H1 (cell line): ENCODE results near the gene DENND2C. TPM values are rescaled to one million over a fixed set of nuclear protein-coding genes. Genes with fewer than 3 reads are reported as not detected.

Experiments used
- CTCF ChIA-PET: fragments of 300-600 bp; sonication (Branson Sonifier 250); formaldehyde crosslinking; loops from one replicate; lab custom pipeline; 2021; ENCODE audit not compliant: partially characterized antibody; lab: Charles Lee
- POLR2A ChIA-PET: fragments of 300-600 bp; sonication (Branson Sonifier 250); formaldehyde crosslinking; loops from one replicate; lab custom pipeline; 2021; ENCODE audit warnings: inconsistent platforms; ENCODE audit not compliant: partially characterized antibody; lab: Charles Lee
- DNase-seq, 2 experiments: peaks; one replicate each; pipeline versions ENCODE4 v3.0.0 to v3.0.0-alpha.2; 2010 to 2022; ENCODE audit warnings: low spot score in 2 of 2, low read depth in 1 of 2, mixed read lengths in 1 of 2
- FAIRE-seq: peaks from 2 replicates; lab custom pipeline; 2011; peaks lifted over from hg19 to GRCh38; lab: Jason Lieb, UNC
- H2AFZ ChIP-seq: 2 replicates; pipeline ENCODE4 v1.8.1; 2012; ENCODE audit warnings: low read length, inconsistent platforms
- H2AK5ac ChIP-seq: 2 replicates; pipeline ENCODE4 v1.6.1; 2013; ENCODE audit warnings: low read depth, low read length
- H2BK120ac ChIP-seq: replicated peaks from 2 replicates; pipeline ENCODE3; 2013; ENCODE audit warnings: low read depth, low read length, inconsistent platforms
- H2BK12ac ChIP-seq: 2 replicates; pipeline ENCODE4 v1.6.1; 2013; ENCODE audit warnings: low read depth, low read length
- H2BK15ac ChIP-seq: 2 replicates; pipeline ENCODE4 v1.6.1; 2013; ENCODE audit warnings: low read length
- H2BK20ac ChIP-seq: 2 replicates; pipeline ENCODE4 v1.6.1; 2013; ENCODE audit warnings: low read length
- H2BK5ac ChIP-seq: 2 replicates; pipeline ENCODE4 v1.6.1; 2013; ENCODE audit warnings: low read depth, low read length
- H3K14ac ChIP-seq: 2 replicates; pipeline ENCODE4 v1.6.1; 2013; ENCODE audit warnings: inconsistent platforms; ENCODE audit not compliant: insufficient read length
- H3K18ac ChIP-seq: 2 replicates; pipeline ENCODE4 v1.6.1; 2013; ENCODE audit warnings: low read length; ENCODE audit errors: extremely low read depth
- H3K23ac ChIP-seq: 2 replicates; pipeline ENCODE4 v1.6.1; 2013; ENCODE audit warnings: inconsistent platforms; ENCODE audit not compliant: insufficient read length
- H3K23me2 ChIP-seq: 2 replicates; pipeline ENCODE4 v1.6.1; 2013; ENCODE audit warnings: low read depth, low read length
- H3K27ac ChIP-seq: 2 replicates; pipeline ENCODE4 v1.6.1; 2011; ENCODE audit warnings: low read depth, low read length, inconsistent platforms
- H3K27me3 ChIP-seq, 4 experiments: replicated peaks in 1 of 4; 1 replicate in 1 of 4; 2 replicates in 3 of 4; pipeline versions ENCODE4 v1.6.1 to v1.8.1; 2011 to 2013; ENCODE audit warnings: low read length in 3 of 4, mild to moderate bottlenecking in 3 of 4, inconsistent platforms in 2 of 4, mixed read lengths in 2 of 4, moderate library complexity in 1 of 4; ENCODE audit not compliant: control insufficient read depth in 3 of 4, insufficient read depth in 3 of 4; ENCODE audit errors: extremely low read depth in 1 of 4
- H3K36me3 ChIP-seq, 4 experiments: 2 replicates each; pipeline versions ENCODE4 v1.6.1 to v1.8.1; 2011 to 2013; ENCODE audit warnings: mild to moderate bottlenecking in 4 of 4, low read length in 3 of 4, moderate library complexity in 2 of 4, control low read depth in 1 of 4, inconsistent platforms in 1 of 4; ENCODE audit not compliant: insufficient read depth in 4 of 4, control insufficient read depth in 2 of 4
- H3K4ac ChIP-seq: replicated peaks from 2 replicates; pipeline ENCODE3; 2013; ENCODE audit warnings: low read length, low read depth, mixed read lengths, inconsistent platforms; ENCODE audit not compliant: insufficient read length
- H3K4me1 ChIP-seq, 4 experiments: replicated peaks in 1 of 4; 1 replicate in 1 of 4; 2 replicates in 3 of 4; pipeline versions ENCODE4 v1.6.1 to v1.8.1; 2011 to 2013; ENCODE audit warnings: low read length in 3 of 4, inconsistent platforms in 2 of 4, mixed read lengths in 1 of 4; ENCODE audit not compliant: insufficient read depth in 4 of 4, control insufficient read depth in 3 of 4
- H3K4me2 ChIP-seq, 2 experiments: 2 replicates each; pipeline versions ENCODE4 v1.6.1 to v1.8.1; 2011 to 2013; ENCODE audit warnings: low read depth in 2 of 2, low read length in 2 of 2, control low read depth in 1 of 2, inconsistent platforms in 1 of 2, mild to moderate bottlenecking in 1 of 2; ENCODE audit not compliant: insufficient read depth in 1 of 2
- H3K4me3 ChIP-seq, 4 experiments: fragments of 200-600, 300-600 bp in 1 of 4; sonication (generic), shearing (Covaris generic), sonication (Bioruptor Twin) in 1 of 4; 2 replicates each; pipeline versions ENCODE4 v1.5.1 to v1.8.1; 2011 to 2016; ENCODE audit warnings: low read length in 4 of 4, low read depth in 3 of 4, control low read depth in 2 of 4, inconsistent platforms in 2 of 4, mild to moderate bottlenecking in 2 of 4, mixed read lengths in 1 of 4, moderate library complexity in 1 of 4; ENCODE audit not compliant: insufficient read depth in 2 of 4; ENCODE audit errors: extremely low read depth in 1 of 4
- H3K56ac ChIP-seq: replicated peaks from 2 replicates; pipeline ENCODE3; 2013; ENCODE audit warnings: low read depth, mild to moderate bottlenecking, mixed read lengths, low read length, inconsistent platforms; ENCODE audit not compliant: insufficient read length
- H3K79me1 ChIP-seq: 2 replicates; pipeline ENCODE4 v1.6.1; 2013; ENCODE audit warnings: low read depth, low read length, control low read depth
- H3K79me2 ChIP-seq, 2 experiments: 2 replicates each; pipeline versions ENCODE4 v1.6.1 to v1.8.1; 2012 to 2013; ENCODE audit warnings: low read length in 2 of 2, mild to moderate bottlenecking in 2 of 2, inconsistent platforms in 1 of 2; ENCODE audit not compliant: insufficient read depth in 2 of 2, control insufficient read depth in 1 of 2
- H3K9ac ChIP-seq, 4 experiments: replicated peaks in 1 of 4; 1 replicate in 1 of 4; 2 replicates in 3 of 4; pipeline versions ENCODE4 v1.6.1 to v1.8.1; 2011 to 2013; ENCODE audit warnings: low read depth in 3 of 4, low read length in 3 of 4, control low read depth in 2 of 4, mild to moderate bottlenecking in 2 of 4, moderate library complexity in 2 of 4, inconsistent platforms in 1 of 4; ENCODE audit errors: extremely low read depth in 1 of 4
- H3K9me3 ChIP-seq, 2 experiments: 2 replicates each; pipeline versions ENCODE4 v1.6.1 to v1.8.1; 2012 to 2013; ENCODE audit warnings: mild to moderate bottlenecking in 2 of 2, moderate library complexity in 2 of 2, control low read depth in 1 of 2, inconsistent platforms in 1 of 2, low read depth in 1 of 2, low read length in 1 of 2, mixed read lengths in 1 of 2; ENCODE audit not compliant: insufficient read depth in 2 of 2
- H4K20me1 ChIP-seq, 2 experiments: replicated peaks in 1 of 2; 2 replicates each; pipeline versions ENCODE3 to v1.8.1; 2011 to 2013; ENCODE audit warnings: inconsistent platforms in 2 of 2, low read length in 2 of 2, mild to moderate bottlenecking in 1 of 2; ENCODE audit not compliant: insufficient read depth in 2 of 2, control insufficient read depth in 1 of 2
- H4K5ac ChIP-seq: 2 replicates; pipeline ENCODE4 v1.6.1; 2013; ENCODE audit warnings: low read length, low read depth, mixed read lengths, inconsistent platforms; ENCODE audit not compliant: insufficient read length
- H4K8ac ChIP-seq: 2 replicates; pipeline ENCODE4 v1.8.0; 2013; ENCODE audit warnings: mild to moderate bottlenecking, moderate library complexity, low read length, inconsistent platforms; ENCODE audit not compliant: insufficient read depth; ENCODE audit errors: extremely low read depth
- H4K91ac ChIP-seq: replicated peaks from 2 replicates; pipeline ENCODE3; 2013; ENCODE audit warnings: low read length, mixed read lengths, inconsistent platforms; ENCODE audit not compliant: insufficient read length
- BCL11A ChIP-seq, 2 experiments: IDR thresholded peaks; one replicate each; pipeline ENCODE4 v1.6.1; 2011; ENCODE audit warnings: low read depth in 2 of 2, low read length in 2 of 2, mild to moderate bottlenecking in 2 of 2
- KDM5A ChIP-seq: fragments of 200-600 bp; IDR thresholded peaks from 2 replicates; pipeline ENCODE4 v1.7.1; 2012; ENCODE audit warnings: mild to moderate bottlenecking, low read length, inconsistent platforms, mixed read lengths
- MAFK ChIP-seq: IDR thresholded peaks from 2 replicates; pipeline ENCODE4 v1.6.1; 2012; ENCODE audit warnings: low read depth, mild to moderate bottlenecking, improper control_type of control experiment, low read length
- SP4 ChIP-seq: IDR thresholded peaks from 2 replicates; pipeline ENCODE4 v1.6.1; 2012; ENCODE audit warnings: low read length, inconsistent platforms
- YY1 ChIP-seq: IDR thresholded peaks from 2 replicates; pipeline ENCODE4 v1.6.1; 2011; ENCODE audit warnings: low read depth, mild to moderate bottlenecking, low read length
- WGBS, 2 experiments: shearing (Covaris generic) in 1 of 2; methylation state at CpG; one replicate each; pipeline versions ENCODE4 v1.1.6 to v1.1.7; 2013 to 2015; ENCODE audit warnings: low lambda C conversion rate in 2 of 2, mixed read lengths in 2 of 2, inconsistent platforms in 1 of 2, low coverage in 1 of 2, missing lambda C conversion rate in 1 of 2; ENCODE audit not compliant: insufficient replicate concordance in 2 of 2, insufficient coverage in 1 of 2, insufficient read length in 1 of 2; ENCODE audit errors: extremely low coverage in 1 of 2, missing lambda C conversion rate in 1 of 2; 5-methylcytosine and 5-hydroxymethylcytosine counted together
- polyA plus RNA-seq, 7 experiments: library from polyadenylated mRNA; depleted of rRNA in 3 of 7; stranded (reverse) in 5 of 7; unstranded in 2 of 7; fragments of >200 nt in 5 of 7; fragments of 200-250 nt in 2 of 7; gene quantifications; 1 replicate in 5 of 7; 2 replicates in 1 of 7; 4 replicates in 1 of 7; pipeline versions ENCODE4 v1.2.1 to v1.2.3, GENCODE V29; 2011 to 2013; ENCODE audit warnings: missing spikeins in 2 of 7, mixed read lengths in 2 of 7
- total RNA-seq: library from RNA; stranded (reverse); fragmentation: NEBNext Ultra II Directional; extraction: Animal tissue kit (Norgen Biotek cat#: 25700); gene quantifications from 2 replicates; pipeline ENCODE4 v1.2.1, GENCODE V29; 2021

The DENND2C gene
- total and polyA plus RNA-seq, 2 of the 8 experiments (the other 6 are each of a cell fraction or from before 2014, with no cell fraction given) = 1.8 to 5.5 TPM

DNA sequence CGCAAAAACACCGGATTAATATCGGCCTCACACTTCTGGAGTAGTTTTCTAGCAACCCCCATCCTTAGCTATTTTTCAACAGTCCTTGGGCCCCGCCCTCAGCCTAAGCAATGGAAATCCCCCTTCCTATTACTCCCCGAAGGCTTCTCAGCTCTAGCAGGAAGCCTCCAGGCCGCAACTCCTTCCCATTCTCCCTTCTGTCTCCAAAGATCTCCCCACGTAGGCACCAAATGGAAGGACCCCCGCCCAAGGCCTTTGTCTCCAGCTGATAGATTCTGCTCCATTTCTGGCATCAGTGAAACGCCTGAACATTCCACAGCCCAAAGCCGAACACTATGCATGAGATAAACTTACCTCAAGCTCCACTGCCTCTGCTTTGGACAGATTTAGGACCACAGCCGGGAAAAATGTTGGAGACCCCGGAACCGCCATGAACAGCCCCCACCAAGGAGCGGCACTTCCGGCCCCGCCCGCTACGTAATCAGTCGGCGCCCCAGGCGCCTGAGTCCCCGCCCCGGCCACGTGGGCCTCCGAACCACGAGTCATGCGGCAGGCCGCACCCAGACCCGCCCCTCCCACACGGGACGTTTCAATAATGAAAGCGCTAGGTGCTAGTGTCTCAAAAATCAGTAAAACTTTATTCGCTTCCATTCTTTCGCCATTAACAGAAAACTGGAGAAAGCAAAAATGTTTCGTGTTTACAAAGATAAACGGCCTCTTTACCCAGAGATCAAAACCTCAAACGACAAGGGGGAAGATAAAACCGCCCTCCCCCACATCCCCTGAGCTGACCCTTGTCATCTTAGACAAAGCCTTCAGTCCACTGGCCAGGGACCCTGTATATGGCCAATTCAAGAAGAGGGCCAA is 46.7 kb upstream of the DENND2C start, which contains the start of gene NRAS:
TSS of gene NRAS (minus strand) at position 468 of the 867 bp plus-strand sequence. CDS start 611 bp downstream, outside the sequence.
- Histone ChIP-seq H3K4me3 (peak within 1 kb of the TSS; percentile 97 to 98 (median 97)), H3K56ac (peak within 1 kb of the TSS; percentile 43), H3K4me2 (peak within 1 kb of the TSS; percentile 76 to 93), H4K20me1 (no peaks in the 10 kb centered on the region), H3K9me3 (no peaks in the 10 kb centered on the region), H3K79me1 (no peaks in the 10 kb centered on the region), H3K23me2 (no peaks in the 10 kb centered on the region), H2AFZ (peak within 1 kb of the TSS; percentile 95; the same call in 1 of the 2 replicates), H2AK5ac (no peak within 1 kb of the TSS), H3K23ac (no peak within 1 kb of the TSS), H2BK15ac (no peak within 1 kb of the TSS), H3K14ac (no peak within 1 kb of the TSS), H3K4ac (peak within 1 kb of the TSS; percentile 17), H3K79me2 (peaks cover 0 to 28% of the 10 kb centered on the region in 2 experiments; a peak in 3 of 4 replicates), H2BK20ac (no peak within 1 kb of the TSS), H3K18ac (peak within 1 kb of the TSS; percentile 80), H3K36me3 (peaks cover 19 to 73% (median 45%) of the 10 kb centered on the region in 4 experiments), H3K27me3 (no peaks in the 10 kb centered on the region), H3K4me1 (no peaks in the 10 kb centered on the region; a peak in 1 of 7 replicates), H3K27ac (peak within 1 kb of the TSS; percentile 95), H2BK12ac (no peak within 1 kb of the TSS; the same call in 1 of the 2 replicates), H4K91ac (peak within 1 kb of the TSS; percentile 56), H4K8ac (peak within 1 kb of the TSS; percentile 97; the same call in 1 of the 2 replicates), H2BK5ac (peak within 1 kb of the TSS; percentile 88; the same call in 1 of the 2 replicates), H4K5ac (peak within 1 kb of the TSS; percentile 96), H3K9ac (peak within 1 kb of the TSS; percentile 94 to 98 (median 97)), H2BK120ac (no peak within 1 kb of the TSS)
- DNase-seq (peak; percentile 73 to 98), FAIRE-seq (no peak)
- WGBS, 2 experiments = 2% methylated on average over 38 of the region's 38 CpGs; no CpG with 5 or more reads in 1 of the 2 experiments
- ChIA-PET POLR2A (interaction anchor here (0.6 to 4.9 kb wide), 27 partner anchors 10 to 317 kb away, joined by 3 to 54 read pairs (median 5); partner anchors contain the start of genes AMPD1, CSDE1, DENND2C and TRIM33), CTCF (interaction anchor here (0.6 to 1.5 kb wide), 4 partner anchors 8 to 370 kb away, joined by 3 to 6 read pairs (median 3); partner anchors contain the start of gene AMPD1)
- TF ChIP-seq YY1 (peak; percentile 87; the same call in 1 of the 2 replicates), BCL11A (IDR thresholded peaks at IDR 0.05; ENCODE audit: low read depth in 2 of 2, low read length in 2 of 2) (no peak), KDM5A (no peak; the same call in 1 of the 2 replicates), MAFK (no peak), SP4 (0 out of 2 replicates have a peak, but pooled peaks have one; percentile 74)
